ENCODE measurements around the gene CHIT1. TPM values are rescaled to one million over a fixed set of nuclear protein-coding genes. Genes with fewer than 3 reads are reported as not detected.

Gene CHIT1
- total and polyA plus RNA-seq, 2 of the 13 experiments (the other 11 are each of a cell fraction or from before 2014, with no cell fraction given): not detected

- TF ChIP-seq ZNF800 (CRISPR knock-in tag; IDR thresholded peaks at IDR 0.05) (no peak), IKZF5 (CRISPR knock-in tag; IDR thresholded peaks at IDR 0.05) (no peak), TCF7 (IDR thresholded peaks at IDR 0.05; ENCODE audit: low read depth) (peak; percentile 81), MLX (CRISPR knock-in tag; IDR thresholded peaks at IDR 0.05) (no peak), ZNF20 (CRISPR knock-in tag; IDR thresholded peaks at IDR 0.05) (no peak), ZNF678 (CRISPR knock-in tag; IDR thresholded peaks at IDR 0.05) (no peak), JUND (CRISPR knock-in tag; IDR thresholded peaks at IDR 0.05) (no peak), JUN (CRISPR knock-in tag; IDR thresholded peaks at IDR 0.05) (no peak), HOMEZ (CRISPR knock-in tag; IDR thresholded peaks at IDR 0.05; ENCODE audit: low read depth) (no peak), ELK4 (CRISPR knock-in tag; IDR thresholded peaks at IDR 0.05; ENCODE audit: borderline replicate concordance) (no peak), THRA (CRISPR knock-in tag; IDR thresholded peaks at IDR 0.05; ENCODE audit: borderline replicate concordance) (peak; percentile 26; the same call in 1 of the 2 replicates), ZNF747 (CRISPR knock-in tag; IDR thresholded peaks at IDR 0.05; ENCODE audit: borderline replicate concordance) (no peak), REXO4 (CRISPR knock-in tag; IDR thresholded peaks at IDR 0.05; ENCODE audit: borderline replicate concordance) (no peak), CSRNP1 (CRISPR knock-in tag; IDR thresholded peaks at IDR 0.05) (no peak), MED8 (CRISPR knock-in tag; IDR thresholded peaks at IDR 0.05; ENCODE audit: insufficient replicate concordance) (no peak), ZNF761 (CRISPR knock-in tag; conservative IDR thresholded peaks at IDR 0.05) (no peak), ZNF879 (CRISPR knock-in tag; IDR thresholded peaks at IDR 0.05) (no peak), ZNF446 (CRISPR knock-in tag; IDR thresholded peaks at IDR 0.05) (no peak), PHF21A (CRISPR knock-in tag; IDR thresholded peaks at IDR 0.05) (no peak), CENPBD1 (CRISPR knock-in tag; IDR thresholded peaks at IDR 0.05; ENCODE audit: borderline replicate concordance, low read depth) (no peak), NR2F2 (IDR thresholded peaks at IDR 0.05; ENCODE audit: borderline replicate concordance, low read depth) (peak; percentile 60)
Measured at GRCh38 chr1:203210988-203211387, 18.5 kb downstream of the CHIT1 start (continued).

Data from HepG2 (cell line).